PC-9 (cell line): ENCODE measurements around the gene PLEKHB1. TPM values are rescaled to one million over a fixed set of nuclear protein-coding genes. Genes with fewer than 3 reads are reported as not detected.

Experiments used
- BruUV-seq: library from RNA; stranded (reverse); fragments of 400-500 nt; replicated peaks from 2 replicates; lab custom pipeline; 2021; lab: Mats Ljungman, UMichigan
- CTCF ChIA-PET: fragments of 300-600 bp; sonication (Branson Sonifier 250); formaldehyde crosslinking; loops from one replicate; lab custom pipeline; 2022; ENCODE audit warnings: antibody characterized with exemption; lab: Charles Lee
- POLR2A ChIA-PET: fragments of 300-600 bp; sonication (Branson Sonifier 250); formaldehyde crosslinking; loops from one replicate; lab custom pipeline; 2022; ENCODE audit warnings: antibody characterized with exemption; ENCODE audit not compliant: unreplicated experiment; lab: Charles Lee
- DNase-seq, 2 experiments: peaks; one replicate each; pipeline versions ENCODE4 v3.0.0 to v3.0.0-alpha.2; 2015 to 2022; ENCODE audit warnings: mixed read lengths in 1 of 2
- H2AFZ ChIP-seq: fragments of 200-600 bp; sonication (generic); 2 replicates; pipeline ENCODE4 v1.8.1; 2017; ENCODE audit warnings: antibody characterized with exemption
- H3F3A ChIP-seq: fragments of 200-600 bp; sonication (generic); 2 replicates; pipeline ENCODE4 v1.8.1; 2017; ENCODE audit warnings: antibody characterized with exemption, mild to moderate bottlenecking, low read depth; ENCODE audit not compliant: insufficient read depth
- H3K27ac ChIP-seq: fragments of 200-600 bp; sonication (generic); 2 replicates; pipeline ENCODE4 v1.6.1; 2016; ENCODE audit warnings: mixed run types
- H3K27me3 ChIP-seq: fragments of 200-600 bp; sonication (generic); 2 replicates; pipeline ENCODE4 v1.6.1; 2016; ENCODE audit warnings: low read depth, mixed run types; ENCODE audit not compliant: insufficient read depth
- H3K36me3 ChIP-seq: fragments of 200-600 bp; sonication (generic); 2 replicates; pipeline ENCODE4 v1.6.1; 2016; ENCODE audit warnings: low read depth, mixed run types
- H3K4me1 ChIP-seq: fragments of 200-600 bp; sonication (generic); replicated peaks from 2 replicates; pipeline ENCODE4 v1.6.1; 2016; ENCODE audit warnings: mixed run types; ENCODE audit not compliant: insufficient read depth
- H3K4me2 ChIP-seq: fragments of 200-600 bp; sonication (generic); 2 replicates; pipeline ENCODE4 v1.6.1; 2017; ENCODE audit warnings: mixed run types
- H3K4me3 ChIP-seq: fragments of 200-600 bp; sonication (generic); 2 replicates; pipeline ENCODE4 v1.6.1; 2016; ENCODE audit warnings: mixed run types
- H3K79me2 ChIP-seq: fragments of 200-600 bp; sonication (generic); 2 replicates; pipeline ENCODE4 v1.6.1; 2017; ENCODE audit warnings: low read depth, mixed run types
- H3K9me2 ChIP-seq: fragments of 200-600 bp; sonication (generic); 2 replicates; pipeline ENCODE4 v1.8.1; 2017; ENCODE audit warnings: mild to moderate bottlenecking; ENCODE audit not compliant: insufficient read depth
- H3K9me3 ChIP-seq: fragments of 200-600 bp; sonication (generic); 2 replicates; pipeline ENCODE4 v1.8.1; 2016; ENCODE audit warnings: low read depth; ENCODE audit not compliant: insufficient read depth
- H4K20me1 ChIP-seq: fragments of 200-600 bp; sonication (generic); 2 replicates; pipeline ENCODE4 v1.8.1; 2017; ENCODE audit not compliant: insufficient read depth
- EZH2 ChIP-seq: fragments of 200-600 bp; sonication (generic); IDR thresholded peaks from 2 replicates; pipeline ENCODE4 v1.8.0; 2017; ENCODE audit warnings: antibody characterized with exemption, low read depth
- intact Hi-C: fragments of 100-400 bp; cut with micrococcal nuclease; formaldehyde crosslinking; loops from one replicate; pipeline ENCODE4 v1.10.0; 2022; ENCODE audit not compliant: unreplicated experiment
- total RNA-seq: library from RNA; stranded (reverse); gene quantifications from 2 replicates; pipeline ENCODE4 v1.2.3, GENCODE V29; 2021
- TF ChIP-seq, protein P1 (sequence below): fragments of 200-600 bp; sonication (generic); conservative IDR thresholded peaks from 2 replicates; pipeline ENCODE4 v1.6.1; 2017; ENCODE audit warnings: mixed run types, antibody characterized with exemption, mild to moderate bottlenecking, moderate library complexity

PLEKHB1 gene
- total RNA-seq, 1 experiment from 2014 or later = 29.1 TPM

DNA sequence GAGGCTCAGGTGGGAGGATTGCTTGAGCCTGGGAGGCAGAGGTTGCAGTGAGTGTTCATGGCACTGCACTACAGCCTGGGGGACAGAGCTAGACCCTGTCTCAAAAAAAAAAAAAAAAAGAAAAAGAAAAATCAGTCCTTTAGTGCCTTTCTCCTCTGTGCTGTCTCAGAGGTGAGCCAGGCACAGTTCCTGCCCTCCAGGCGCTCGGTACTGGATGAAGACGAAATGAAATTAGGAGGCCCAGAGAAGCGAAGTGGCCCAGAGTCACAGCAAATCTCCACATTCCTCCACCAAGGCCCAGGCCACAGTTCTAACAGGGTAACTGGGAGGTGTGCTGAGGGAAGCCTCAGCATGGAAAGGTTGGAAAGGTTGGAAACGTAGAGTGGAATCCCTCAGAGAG lies 4.9 kb downstream of the PLEKHB1 start:
- no peak overlapping the region for H3K27ac ChIP-seq
- H3K36me3 ChIP-seq = no peaks in the 10 kb centered on the region
- BruUV-seq = no TSS peak
- no peak overlapping the region for H2AFZ ChIP-seq
- H3K4me2 ChIP-seq = no peak overlapping the region
- H3K4me3 ChIP-seq = no peak overlapping the region
- ChIA-PET POLR2A (no interaction called here), CTCF (interaction anchor here (0.6 kb wide), 1 partner anchor 171 kb away, joined by 5 read pairs; no protein-coding TSS in a partner anchor)
- H3K4me1 ChIP-seq = peaks cover 7% of the 10 kb centered on the region
- no peaks in the 10 kb centered on the region for H3K79me2 ChIP-seq
- H4K20me1 ChIP-seq = no peaks in the 10 kb centered on the region
- TF ChIP-seq EZH2 = no peak
- TF ChIP-seq, protein P1, sequence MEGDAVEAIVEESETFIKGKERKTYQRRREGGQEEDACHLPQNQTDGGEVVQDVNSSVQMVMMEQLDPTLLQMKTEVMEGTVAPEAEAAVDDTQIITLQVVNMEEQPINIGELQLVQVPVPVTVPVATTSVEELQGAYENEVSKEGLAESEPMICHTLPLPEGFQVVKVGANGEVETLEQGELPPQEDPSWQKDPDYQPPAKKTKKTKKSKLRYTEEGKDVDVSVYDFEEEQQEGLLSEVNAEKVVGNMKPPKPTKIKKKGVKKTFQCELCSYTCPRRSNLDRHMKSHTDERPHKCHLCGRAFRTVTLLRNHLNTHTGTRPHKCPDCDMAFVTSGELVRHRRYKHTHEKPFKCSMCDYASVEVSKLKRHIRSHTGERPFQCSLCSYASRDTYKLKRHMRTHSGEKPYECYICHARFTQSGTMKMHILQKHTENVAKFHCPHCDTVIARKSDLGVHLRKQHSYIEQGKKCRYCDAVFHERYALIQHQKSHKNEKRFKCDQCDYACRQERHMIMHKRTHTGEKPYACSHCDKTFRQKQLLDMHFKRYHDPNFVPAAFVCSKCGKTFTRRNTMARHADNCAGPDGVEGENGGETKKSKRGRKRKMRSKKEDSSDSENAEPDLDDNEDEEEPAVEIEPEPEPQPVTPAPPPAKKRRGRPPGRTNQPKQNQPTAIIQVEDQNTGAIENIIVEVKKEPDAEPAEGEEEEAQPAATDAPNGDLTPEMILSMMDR = no peak
- no peaks in the 10 kb centered on the region for H3K9me2 ChIP-seq
- peaks cover 4% of the 10 kb centered on the region; the same call in 1 of the 2 replicates for H3F3A ChIP-seq
- intact Hi-C loops = no loop called here
- no peaks in the 10 kb centered on the region for H3K27me3 ChIP-seq
- no peaks in the 10 kb centered on the region for H3K9me3 ChIP-seq
- DNase-seq = no peak

DNA sequence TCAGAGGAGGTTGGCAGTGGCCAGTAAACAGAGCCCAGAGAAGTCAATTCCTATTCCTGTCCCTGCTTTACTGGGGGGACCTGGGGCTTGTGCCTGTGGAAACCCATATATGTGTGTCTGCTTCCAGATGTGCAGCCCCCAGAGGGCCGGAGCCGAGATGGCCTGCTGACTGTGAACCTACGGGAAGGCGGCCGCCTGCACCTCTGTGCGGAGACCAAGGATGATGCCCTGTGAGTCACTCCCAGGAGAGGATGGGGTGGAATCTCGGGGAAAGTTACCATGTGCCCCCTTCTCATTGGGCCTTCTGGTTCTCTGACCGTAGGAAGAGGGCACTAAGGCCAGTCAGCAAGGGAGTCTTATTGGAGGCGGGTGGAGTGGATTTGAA lies 5.3 kb downstream of the PLEKHB1 start:
- BruUV-seq = no TSS peak
- intact Hi-C loops = no loop called here
- no peaks in the 10 kb centered on the region for H3K27me3 ChIP-seq
- H3K4me3 ChIP-seq = no peak overlapping the region
- no peak overlapping the region for H2AFZ ChIP-seq
- peaks cover 4% of the 10 kb centered on the region; the same call in 1 of the 2 replicates for H3F3A ChIP-seq
- TF ChIP-seq, protein P1 = no peak
- no peak for TF ChIP-seq EZH2
- no peaks in the 10 kb centered on the region for H3K9me3 ChIP-seq
- DNase-seq = no peak
- H3K4me2 ChIP-seq = no peak overlapping the region
- no peaks in the 10 kb centered on the region for H3K9me2 ChIP-seq
- ChIA-PET POLR2A (no interaction called here), CTCF (no interaction called here)
- no peak overlapping the region for H3K27ac ChIP-seq
- H3K79me2 ChIP-seq = no peaks in the 10 kb centered on the region
- peaks cover 7% of the 10 kb centered on the region for H3K4me1 ChIP-seq
- H4K20me1 ChIP-seq = no peaks in the 10 kb centered on the region
- H3K36me3 ChIP-seq = no peaks in the 10 kb centered on the region

DNA sequence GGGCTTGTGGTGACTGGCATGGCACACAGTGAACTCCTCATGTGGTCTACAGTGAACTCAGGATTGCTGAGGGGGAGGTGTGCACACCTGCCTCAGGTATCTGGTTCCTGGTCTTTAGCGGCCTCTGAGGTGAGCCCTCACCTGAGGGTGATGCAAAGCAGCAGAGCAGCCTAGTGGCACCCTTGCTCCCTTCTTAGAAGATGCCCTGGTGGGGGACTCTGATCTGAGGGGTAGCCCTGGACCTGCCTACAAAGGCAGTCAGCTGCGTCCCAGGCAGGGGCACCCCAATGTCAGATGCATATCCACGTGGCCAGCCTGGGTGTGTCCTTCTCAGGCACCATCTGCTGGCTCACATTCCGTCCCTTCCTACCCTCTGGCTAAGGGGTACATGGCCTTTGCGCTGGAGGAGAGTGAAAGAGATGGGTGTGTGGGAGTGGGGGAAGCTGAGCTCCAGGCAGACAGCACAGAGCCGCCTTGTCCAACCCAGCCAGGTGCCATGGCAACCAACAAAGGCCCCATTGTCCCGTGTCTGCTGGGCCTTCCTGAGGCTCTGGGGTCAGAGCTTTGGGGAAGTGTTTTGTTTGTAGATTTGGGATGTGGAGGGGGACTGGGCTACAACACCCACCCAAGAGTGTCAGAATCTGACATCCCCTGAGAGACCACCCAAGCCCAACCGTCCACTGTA lies 5.8 kb downstream of the PLEKHB1 start:
- no peaks in the 10 kb centered on the region for H4K20me1 ChIP-seq
- no TSS peak for BruUV-seq
- no peaks in the 10 kb centered on the region for H3K9me3 ChIP-seq
- H3F3A ChIP-seq = peaks cover 4% of the 10 kb centered on the region; the same call in 1 of the 2 replicates
- H3K4me3 ChIP-seq = no peak overlapping the region
- H3K9me2 ChIP-seq = no peaks in the 10 kb centered on the region
- no peak overlapping the region for H3K27ac ChIP-seq
- peaks cover 7% of the 10 kb centered on the region for H3K4me1 ChIP-seq
- no peaks in the 10 kb centered on the region for H3K27me3 ChIP-seq
- H3K36me3 ChIP-seq = no peaks in the 10 kb centered on the region
- H3K4me2 ChIP-seq = no peak overlapping the region
- no peak for TF ChIP-seq EZH2
- TF ChIP-seq, protein P1 = no peak
- no peak overlapping the region for H2AFZ ChIP-seq
- peak in 1 of 2 experiments; percentile 10 for DNase-seq
- no peaks in the 10 kb centered on the region for H3K79me2 ChIP-seq
- ChIA-PET CTCF (no interaction called here), POLR2A (no interaction called here)
- intact Hi-C loops = no loop called here
